Astrocyte (in vitro differentiated cells and primary cell): ENCODE results near the gene DDB1. TPM values are rescaled to one million over a fixed set of nuclear protein-coding genes. Genes with fewer than 3 reads are reported as not detected.
A peak's percentile ranks its signal among the peaks of the same experiment; 100 is the strongest.

Experiments
- DNase-seq: peaks from one replicate; pipeline ENCODE4 v3.0.0-alpha.2; 2010; ENCODE audit warnings: low read depth
- FAIRE-seq: peaks from 2 replicates; lab custom pipeline; 2011; peaks lifted over from hg19 to GRCh38; lab: Jason Lieb, UNC
- H2AFZ ChIP-seq: 2 replicates; pipeline ENCODE4 v1.6.0; 2012; ENCODE audit warnings: low read depth, low read length, inconsistent platforms
- H3K27ac ChIP-seq: 2 replicates; pipeline ENCODE4 v1.5.1; 2011; ENCODE audit warnings: low read depth, low read length, inconsistent platforms
- H3K27me3 ChIP-seq: 2 replicates; pipeline ENCODE4 v1.6.0; 2011; ENCODE audit warnings: low read length, inconsistent platforms; ENCODE audit not compliant: insufficient read depth
- H3K36me3 ChIP-seq: 2 replicates; pipeline ENCODE4 v1.5.1; 2011; ENCODE audit warnings: low read length, inconsistent platforms; ENCODE audit not compliant: insufficient read depth
- H3K4me1 ChIP-seq: 2 replicates; pipeline ENCODE4 v1.5.1; 2011; ENCODE audit warnings: low read length, inconsistent platforms; ENCODE audit not compliant: insufficient read depth
- H3K4me2 ChIP-seq: 2 replicates; pipeline ENCODE4 v1.6.0; 2012; ENCODE audit warnings: low read length, inconsistent platforms
- H3K4me3 ChIP-seq: 2 replicates; pipeline ENCODE4 v1.5.1; 2011; ENCODE audit warnings: low read depth, mild to moderate bottlenecking, low read length, inconsistent platforms; ENCODE audit not compliant: insufficient read depth
- H3K79me2 ChIP-seq: 2 replicates; pipeline ENCODE4 v1.6.0; 2012; ENCODE audit warnings: mild to moderate bottlenecking, low read length, inconsistent platforms; ENCODE audit not compliant: insufficient read depth
- H3K9ac ChIP-seq: 2 replicates; pipeline ENCODE4 v1.6.0; 2012; ENCODE audit warnings: mild to moderate bottlenecking, low read length, inconsistent platforms
- H3K9me3 ChIP-seq: 2 replicates; pipeline ENCODE4 v1.5.1; 2012; ENCODE audit warnings: low read depth, mild to moderate bottlenecking, low read length, inconsistent platforms; ENCODE audit not compliant: insufficient read depth
- H4K20me1 ChIP-seq: 2 replicates; pipeline ENCODE4 v1.6.0; 2012; ENCODE audit warnings: low read length, inconsistent platforms; ENCODE audit not compliant: insufficient read depth
- H3K27ac Mint-ChIP-seq: one replicate; pipeline ENCODE4 v1.8.0; 2021; ENCODE audit warnings: mild to moderate bottlenecking, mixed read lengths; ENCODE audit not compliant: unreplicated experiment
- H3K27me3 Mint-ChIP-seq: one replicate; pipeline ENCODE4 v1.8.0; 2021; ENCODE audit warnings: low read depth, mixed read lengths; ENCODE audit not compliant: unreplicated experiment
- H3K36me3 Mint-ChIP-seq: one replicate; pipeline ENCODE4 v1.8.0; 2021; ENCODE audit warnings: low read depth, mixed read lengths; ENCODE audit not compliant: unreplicated experiment
- H3K4me1 Mint-ChIP-seq: one replicate; pipeline ENCODE4 v1.8.0; 2021; ENCODE audit warnings: low read depth, mixed read lengths; ENCODE audit not compliant: unreplicated experiment
- H3K4me3 Mint-ChIP-seq: one replicate; pipeline ENCODE4 v1.8.0; 2021; ENCODE audit warnings: mild to moderate bottlenecking, moderate library complexity, mixed read lengths; ENCODE audit not compliant: unreplicated experiment
- H3K9me3 Mint-ChIP-seq: one replicate; pipeline ENCODE4 v1.8.0; 2021; ENCODE audit warnings: mild to moderate bottlenecking, mixed read lengths; ENCODE audit not compliant: unreplicated experiment
- CTCF ChIP-seq: IDR thresholded peaks from 2 replicates; pipeline ENCODE4 v1.5.1; 2011; ENCODE audit warnings: low read depth, mild to moderate bottlenecking, inconsistent platforms, low read length, moderate library complexity; ENCODE audit not compliant: insufficient read depth
- EZH2 ChIP-seq: IDR thresholded peaks from 2 replicates; pipeline ENCODE4 v1.6.1; 2012; ENCODE audit warnings: mild to moderate bottlenecking, low read length, inconsistent platforms; ENCODE audit not compliant: insufficient read depth
- total RNA-seq: library from RNA; stranded (reverse); gene quantifications from 2 replicates; pipeline ENCODE4 v1.2.1, GENCODE V29; 2021

DDB1 gene
- total RNA-seq, 1 donor from 2014 or later: 251 TPM

- no peak overlapping the region for H3K4me3 Mint-ChIP-seq
- no peaks in the 10 kb centered on the region for H3K79me2 ChIP-seq
- H3K4me1 ChIP-seq: no peaks in the 10 kb centered on the region
- DNase-seq (no peak), FAIRE-seq (no peak)
- no peak overlapping the region for H3K27ac ChIP-seq
- peak overlapping the region; percentile 75 for H3K4me2 ChIP-seq
- H3K9me3 Mint-ChIP-seq: peaks cover 4% of the 10 kb centered on the region
- H3K4me1 Mint-ChIP-seq: peaks cover 4% of the 10 kb centered on the region
- peaks cover 12% of the 10 kb centered on the region for H3K27me3 Mint-ChIP-seq
- H2AFZ ChIP-seq: no peak overlapping the region
- no peaks in the 10 kb centered on the region for H3K9me3 ChIP-seq
- H4K20me1 ChIP-seq: peaks cover 8% of the 10 kb centered on the region
- no peak overlapping the region for H3K27ac Mint-ChIP-seq
- H3K36me3 ChIP-seq: peaks cover 2% of the 10 kb centered on the region
- H3K27me3 ChIP-seq: peaks cover 21% of the 10 kb centered on the region
- peaks cover 45% of the 10 kb centered on the region for H3K36me3 Mint-ChIP-seq
- no peak overlapping the region for H3K9ac ChIP-seq
- no peak overlapping the region for H3K4me3 ChIP-seq
- TF ChIP-seq CTCF: no peak
- TF ChIP-seq EZH2: no peak
These were observed 51.2 kb downstream of the DDB1 start for GRCh38 chr11:61281581-61282250.

GRCh38 chr11:61280883-61281580 is 51.9 kb downstream of the DDB1 start:
- FAIRE-seq (no peak), DNase-seq (no peak)
- H3K9me3 ChIP-seq: no peaks in the 10 kb centered on the region
- peak overlapping the region; percentile 75 for H3K4me2 ChIP-seq
- H3K9ac ChIP-seq: no peak overlapping the region
- H3K36me3 Mint-ChIP-seq: peaks cover 42% of the 10 kb centered on the region
- H2AFZ ChIP-seq: no peak overlapping the region
- H3K4me1 Mint-ChIP-seq: peaks cover 4% of the 10 kb centered on the region
- TF ChIP-seq CTCF (no peak), EZH2 (no peak)
- no peaks in the 10 kb centered on the region for H3K4me1 ChIP-seq
- H3K9me3 Mint-ChIP-seq: peaks cover 4% of the 10 kb centered on the region
- H3K27ac Mint-ChIP-seq: no peak overlapping the region
- H3K4me3 Mint-ChIP-seq: peak overlapping the region; percentile 54
- peaks cover 8% of the 10 kb centered on the region for H4K20me1 ChIP-seq
- peaks cover 21% of the 10 kb centered on the region for H3K27me3 ChIP-seq
- no peak overlapping the region for H3K27ac ChIP-seq
- peaks cover 12% of the 10 kb centered on the region for H3K27me3 Mint-ChIP-seq
- H3K36me3 ChIP-seq: peaks cover 2% of the 10 kb centered on the region
- no peaks in the 10 kb centered on the region for H3K79me2 ChIP-seq
- no peak overlapping the region for H3K4me3 ChIP-seq
